CD4-positive, CD25-positive, alpha-beta regulatory T cell (primary cell): ENCODE data around the gene SEMA7A. TPM values are rescaled to one million over a fixed set of nuclear protein-coding genes. Genes with fewer than 3 reads are reported as not detected.

Experiments used
- ATAC-seq, 2 donors: fragments of 150-1000 bp; cut with Tn5 transposase; one replicate each; pipeline ENCODE4 v1.10.0; 2021; ENCODE audit warnings: low read depth in 2 of 2, moderate number of reproducible peaks in 2 of 2, moderate library complexity in 1 of 2
- DNase-seq, 3 donors: peaks; one replicate each; pipeline versions ENCODE4 v3.0.0 to v3.0.0-alpha.2; 2012 to 2022; ENCODE audit warnings: mixed read lengths in 1 of 3
- H3K27ac ChIP-seq: one replicate; pipeline ENCODE4 v1.7.0; 2013; ENCODE audit warnings: mild to moderate bottlenecking, low read length; ENCODE audit not compliant: insufficient read depth, poor library complexity, severe bottlenecking
- H3K27me3 ChIP-seq: one replicate; pipeline ENCODE4 v1.7.0; 2013; ENCODE audit warnings: low read length; ENCODE audit not compliant: control insufficient read depth, insufficient read depth
- H3K36me3 ChIP-seq: one replicate; pipeline ENCODE4 v1.7.0; 2013; ENCODE audit warnings: mild to moderate bottlenecking, low read length, moderate library complexity; ENCODE audit not compliant: control insufficient read depth, insufficient read depth
- H3K4me1 ChIP-seq: 2 replicates; pipeline ENCODE4 v1.7.0; 2013; ENCODE audit warnings: mild to moderate bottlenecking, low read length; ENCODE audit not compliant: insufficient read depth, control insufficient read depth, poor library complexity, severe bottlenecking
- H3K4me3 ChIP-seq: one replicate; pipeline ENCODE4 v1.7.0; 2013; ENCODE audit warnings: low read depth, mild to moderate bottlenecking, low read length, moderate library complexity
- H3K9me3 ChIP-seq, 2 experiments: 1 replicate in 1 of 2; 2 replicates in 1 of 2; pipeline ENCODE4 v1.7.0; 2013; ENCODE audit warnings: low read length in 2 of 2, mild to moderate bottlenecking in 1 of 2, moderate library complexity in 1 of 2; ENCODE audit not compliant: control insufficient read depth in 2 of 2
- H3K27ac Mint-ChIP-seq, 3 donors: one replicate each; pipeline ENCODE4 v1.8.0; 2020 to 2022; ENCODE audit warnings: mild to moderate bottlenecking in 3 of 3, mixed read lengths in 3 of 3, moderate library complexity in 2 of 3
- H3K27me3 Mint-ChIP-seq: one replicate; pipeline ENCODE4 v1.8.0; 2022; ENCODE audit warnings: mild to moderate bottlenecking, mixed read lengths
- H3K36me3 Mint-ChIP-seq: one replicate; pipeline ENCODE4 v1.8.0; 2020; ENCODE audit warnings: mixed read lengths
- H3K4me1 Mint-ChIP-seq, 4 donors: one replicate each; pipeline ENCODE4 v1.8.0; 2020 to 2022; ENCODE audit warnings: mixed read lengths in 4 of 4, mild to moderate bottlenecking in 1 of 4
- H3K4me3 Mint-ChIP-seq, 4 donors: one replicate each; pipeline ENCODE4 v1.8.0; 2020 to 2022; ENCODE audit warnings: mild to moderate bottlenecking in 4 of 4, mixed read lengths in 4 of 4, moderate library complexity in 3 of 4
- H3K9me3 Mint-ChIP-seq, 7 donors: one replicate each; pipeline ENCODE4 v1.8.0; 2020 to 2022; ENCODE audit warnings: mixed read lengths in 7 of 7, mild to moderate bottlenecking in 3 of 7, moderate library complexity in 2 of 7
- polyA plus RNA-seq, 4 donors: library from polyadenylated mRNA; unstranded; fragments of 300-500 nt; fragmentation: Illumina TruSeq; gene quantifications; one replicate each; pipeline ENCODE4 v1.2.3, GENCODE V29; 2021
- total RNA-seq: library from RNA; stranded (reverse); gene quantifications from one replicate; pipeline ENCODE4 v1.2.3, GENCODE V29; 2022

Gene SEMA7A
- total and polyA plus RNA-seq, 5 donors from 2014 or later, result 0.09 to 5.0 (median 0.25) TPM; not detected in 1

- H3K4me1 Mint-ChIP-seq, result peaks cover 0 to 17% (median 2%) of the 10 kb centered on the region in 4 donors
- H3K27me3 Mint-ChIP-seq, result no peaks in the 10 kb centered on the region
- no peak overlapping the region for H3K27ac ChIP-seq
- H3K27ac Mint-ChIP-seq, result peak overlapping the region in 2 of 3 donors; percentile 40 to 42
- H3K9me3 Mint-ChIP-seq, result no peaks in the 10 kb centered on the region
- no peak overlapping the region for H3K4me3 ChIP-seq
- no peak overlapping the region for H3K4me3 Mint-ChIP-seq
- no peaks in the 10 kb centered on the region for H3K9me3 ChIP-seq
- no peaks in the 10 kb centered on the region for H3K27me3 ChIP-seq
- no peaks in the 10 kb centered on the region for H3K36me3 Mint-ChIP-seq
- no peaks in the 10 kb centered on the region for H3K36me3 ChIP-seq
- DNase-seq, result no peak
- no peak for ATAC-seq
- H3K4me1 ChIP-seq, result no peaks in the 10 kb centered on the region
Observed at GRCh38 chr15:74425630-74426029, 8.1 kb downstream of the SEMA7A start.

- Mint-ChIP-seq H3K9me3 (no peaks in the 10 kb centered on the region), H3K36me3 (no peaks in the 10 kb centered on the region), H3K4me1 (peaks cover 0 to 16% (median 4%) of the 10 kb centered on the region in 4 donors), H3K27me3 (no peaks in the 10 kb centered on the region), H3K4me3 (no peak overlapping the region), H3K27ac (peak overlapping the region in 2 of 3 donors; percentile 42 to 66)
- Histone ChIP-seq H3K4me1 (no peaks in the 10 kb centered on the region), H3K27me3 (no peaks in the 10 kb centered on the region), H3K9me3 (no peaks in the 10 kb centered on the region), H3K4me3 (no peak overlapping the region), H3K27ac (no peak overlapping the region), H3K36me3 (no peaks in the 10 kb centered on the region)
- ATAC-seq (no peak), DNase-seq (no peak)
Observed at GRCh38 chr15:74424901-74425528, 8.7 kb downstream of the SEMA7A start.

GRCh38 chr15:74423431-74424257 is 10.1 kb downstream of the SEMA7A start:
- Histone ChIP-seq H3K36me3 (no peaks in the 10 kb centered on the region), H3K27me3 (no peaks in the 10 kb centered on the region), H3K4me3 (no peak overlapping the region), H3K27ac (no peak overlapping the region), H3K9me3 (no peaks in the 10 kb centered on the region), H3K4me1 (no peaks in the 10 kb centered on the region)
- H3K9me3 Mint-ChIP-seq, result no peaks in the 10 kb centered on the region
- peaks cover 0 to 12% (median 5%) of the 10 kb centered on the region in 4 donors for H3K4me1 Mint-ChIP-seq
- DNase-seq (no peak), ATAC-seq (no peak)
- no peaks in the 10 kb centered on the region for H3K27me3 Mint-ChIP-seq
- H3K36me3 Mint-ChIP-seq, result no peaks in the 10 kb centered on the region
- no peak overlapping the region for H3K4me3 Mint-ChIP-seq
- H3K27ac Mint-ChIP-seq, result peak overlapping the region; percentile 20 to 83 (median 67)

GRCh38 chr15:74422652-74423430 is 10.9 kb downstream of the SEMA7A start:
- Mint-ChIP-seq H3K27ac (peak overlapping the region in 2 of 3 donors; percentile 5 to 20), H3K9me3 (no peaks in the 10 kb centered on the region), H3K27me3 (no peaks in the 10 kb centered on the region), H3K36me3 (no peaks in the 10 kb centered on the region), H3K4me1 (peaks cover 0 to 12% (median 5%) of the 10 kb centered on the region in 4 donors), H3K4me3 (peak overlapping the region in 1 of 4 donors; percentile 51)
- DNase-seq (no peak), ATAC-seq (no peak)
- Histone ChIP-seq H3K4me1 (no peaks in the 10 kb centered on the region), H3K27me3 (no peaks in the 10 kb centered on the region), H3K9me3 (no peaks in the 10 kb centered on the region), H3K36me3 (no peaks in the 10 kb centered on the region), H3K4me3 (no peak overlapping the region), H3K27ac (no peak overlapping the region)

GRCh38 chr15:74422265-74422651 is 11.5 kb downstream of the SEMA7A start:
- no peak overlapping the region for H3K27ac ChIP-seq
- no peak overlapping the region for H3K4me3 Mint-ChIP-seq

GRCh38 chr15:74421302-74422245 is 12.2 kb downstream of the SEMA7A start:
- Histone ChIP-seq H3K4me1 (no peaks in the 10 kb centered on the region), H3K27ac (no peak overlapping the region), H3K27me3 (no peaks in the 10 kb centered on the region), H3K4me3 (no peak overlapping the region), H3K9me3 (no peaks in the 10 kb centered on the region), H3K36me3 (no peaks in the 10 kb centered on the region)
- peak overlapping the region in 1 of 3 donors; percentile 84 for H3K27ac Mint-ChIP-seq
- DNase-seq (no peak), ATAC-seq (no peak)
- no peak overlapping the region for H3K4me3 Mint-ChIP-seq
- no peaks in the 10 kb centered on the region for H3K27me3 Mint-ChIP-seq
- no peaks in the 10 kb centered on the region for H3K36me3 Mint-ChIP-seq
- peaks cover 0 to 11% (median 5%) of the 10 kb centered on the region in 4 donors for H3K4me1 Mint-ChIP-seq
- no peaks in the 10 kb centered on the region for H3K9me3 Mint-ChIP-seq

More at GRCh38 chr15:74422265-74422651, 11.5 kb downstream of the SEMA7A start:
- no peaks in the 10 kb centered on the region for H3K36me3 Mint-ChIP-seq
- Histone ChIP-seq H3K9me3 (no peaks in the 10 kb centered on the region), H3K4me3 (no peak overlapping the region), H3K4me1 (no peaks in the 10 kb centered on the region), H3K36me3 (no peaks in the 10 kb centered on the region), H3K27me3 (no peaks in the 10 kb centered on the region)
- ATAC-seq (no peak), DNase-seq (no peak)
- H3K4me1 Mint-ChIP-seq, result peaks cover 0 to 12% (median 5%) of the 10 kb centered on the region in 4 donors
- H3K27me3 Mint-ChIP-seq, result no peaks in the 10 kb centered on the region
- H3K27ac Mint-ChIP-seq, result no peak overlapping the region
- H3K9me3 Mint-ChIP-seq, result no peaks in the 10 kb centered on the region
